HEK293 (cell line): ENCODE data around the gene MSH5.

Source experiments
- CTCF ChIA-PET: fragments of 350-600 bp; formaldehyde crosslinking; extraction: SDS; loops from one replicate; lab custom pipeline; 2021; ENCODE audit warnings: antibody characterized with exemption; lab: Yijun Ruan, JAX
- POLR2A ChIA-PET: fragments of 300-600 bp; formaldehyde crosslinking; extraction: SDS; loops from one replicate; lab custom pipeline; 2020; ENCODE audit warnings: antibody characterized with exemption, inconsistent platforms; lab: Yijun Ruan, JAX
- H3K27ac ChIP-seq: fragments of 200-500 bp; sonication (Bioruptor generic); 2 replicates; pipeline ENCODE4 v1.5.1; 2014; ENCODE audit warnings: low read depth, low read length, control low read depth, inconsistent platforms; ENCODE audit errors: extremely low read depth
- H3K36me3 ChIP-seq, 2 experiments: fragments of 200-500 bp in 1 of 2; sonication (Bioruptor generic) in 1 of 2; 1 replicate in 1 of 2; 2 replicates in 1 of 2; pipeline ENCODE4 v1.5.1; 2014 to 2017; ENCODE audit warnings: inconsistent platforms in 2 of 2, low read length in 2 of 2; ENCODE audit not compliant: control insufficient read depth in 2 of 2, insufficient read depth in 1 of 2
- H3K4me1 ChIP-seq: fragments of 200-500 bp; sonication (Bioruptor generic); 2 replicates; pipeline ENCODE4 v1.5.1; 2014; ENCODE audit warnings: mild to moderate bottlenecking, low read length, inconsistent platforms; ENCODE audit not compliant: control insufficient read depth, insufficient read depth
- H3K4me3 ChIP-seq: 2 replicates; pipeline ENCODE4 v1.5.1; 2011; ENCODE audit warnings: low read depth, mild to moderate bottlenecking, control low read depth, low read length, moderate library complexity
- H3K9me3 ChIP-seq: fragments of 200-500 bp; sonication (Bioruptor generic); 2 replicates; pipeline ENCODE4 v1.5.1; 2014; ENCODE audit warnings: low read depth, low read length, inconsistent platforms; ENCODE audit not compliant: control insufficient read depth, insufficient read depth
- KLF1 ChIP-seq: fragments of 450-650 bp; formaldehyde crosslinking; IDR thresholded peaks from 2 replicates; pipeline ENCODE4 v1.5.1; 2016; ENCODE audit warnings: missing biosample characterization, missing genetic modification characterization
- SP2 ChIP-seq: fragments of 450-650 bp; formaldehyde crosslinking; IDR thresholded peaks from 2 replicates; pipeline ENCODE4 v1.5.1; 2016; ENCODE audit warnings: missing biosample characterization, missing genetic modification characterization
- ZNF10 ChIP-seq: fragments of 450-650 bp; formaldehyde crosslinking; IDR thresholded peaks from 2 replicates; pipeline ENCODE4 v1.5.1; 2017; ENCODE audit warnings: missing biosample characterization, missing genetic modification characterization
- ZNF174 ChIP-seq: fragments of 450-650 bp; formaldehyde crosslinking; IDR thresholded peaks from 2 replicates; pipeline ENCODE4 v1.5.0; 2017; ENCODE audit warnings: missing biosample characterization, mild to moderate bottlenecking, missing genetic modification characterization
- ZNF211 ChIP-seq: fragments of 450-650 bp; formaldehyde crosslinking; IDR thresholded peaks from 2 replicates; pipeline ENCODE4 v1.5.1; 2016; ENCODE audit warnings: low read depth, missing biosample characterization, missing genetic modification characterization
- ZNF223 ChIP-seq: fragments of 450-650 bp; formaldehyde crosslinking; IDR thresholded peaks from 2 replicates; pipeline ENCODE4 v1.5.1; 2016; ENCODE audit warnings: missing biosample characterization, missing genetic modification characterization
- ZNF341 ChIP-seq: fragments of 450-650 bp; formaldehyde crosslinking; IDR thresholded peaks from 2 replicates; pipeline ENCODE4; 2016; ENCODE audit warnings: low read depth, missing biosample characterization, missing genetic modification characterization
- ZNF37A ChIP-seq: fragments of 450-650 bp; IDR thresholded peaks from 2 replicates; pipeline ENCODE4 v1.5.1; 2018; ENCODE audit warnings: missing biosample characterization, missing genetic modification characterization
- ZNF488 ChIP-seq: fragments of 450-650 bp; formaldehyde crosslinking; IDR thresholded peaks from 2 replicates; pipeline ENCODE4 v1.5.1; 2016; ENCODE audit warnings: missing biosample characterization, missing genetic modification characterization
- TF ChIP-seq, protein P1 (sequence below): fragments of 450-650 bp; formaldehyde crosslinking; IDR thresholded peaks from 2 replicates; pipeline ENCODE4 v1.5.1; 2016; ENCODE audit warnings: missing biosample characterization, missing genetic modification characterization, borderline replicate concordance
- TF ChIP-seq, protein P2 (sequence below): fragments of 450-650 bp; formaldehyde crosslinking; IDR thresholded peaks from 2 replicates; pipeline ENCODE4 v1.5.1; 2016; ENCODE audit warnings: missing biosample characterization, missing genetic modification characterization, low read depth
- TF ChIP-seq, protein P3 (sequence below): fragments of 450-650 bp; formaldehyde crosslinking; IDR thresholded peaks from 2 replicates; pipeline ENCODE4 v1.5.1; 2016; ENCODE audit warnings: missing biosample characterization, missing genetic modification characterization

The MSH5 gene

DNA sequence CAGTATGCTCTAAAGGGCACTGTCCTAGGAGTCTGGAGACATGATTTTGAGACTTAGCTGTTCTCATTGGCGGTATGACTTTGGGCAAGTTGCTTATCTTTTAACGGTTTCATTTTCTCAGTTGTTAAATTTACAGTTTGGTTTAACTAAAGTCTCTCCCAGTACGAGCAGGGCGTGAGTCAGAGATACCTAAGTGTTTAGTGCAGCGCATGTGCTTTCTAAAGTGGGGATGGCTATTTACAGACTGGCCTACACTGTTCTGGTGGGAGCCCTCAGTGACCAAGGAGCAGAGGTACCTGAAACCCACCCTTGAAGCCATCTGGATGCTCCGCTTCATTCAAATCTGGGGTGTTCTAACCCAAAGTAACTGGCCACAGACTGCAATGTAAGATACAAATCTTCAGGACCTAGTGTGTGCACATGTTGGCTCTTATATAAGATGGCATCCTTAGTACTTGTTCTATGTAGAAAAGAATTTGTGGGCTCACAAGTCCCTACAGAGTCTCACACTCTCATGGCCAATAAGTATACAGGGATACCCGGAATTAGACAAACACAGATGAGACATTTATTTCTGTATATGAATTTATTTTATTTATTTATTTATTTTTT is 10.7 kb downstream of the MSH5 start:
- Histone ChIP-seq H3K4me3 (no peak overlapping the region), H3K27ac (no peak overlapping the region), H3K9me3 (no peaks in the 10 kb centered on the region), H3K4me1 (no peaks in the 10 kb centered on the region), H3K36me3 (peaks cover 3 to 31% of the 10 kb centered on the region in 2 experiments; a peak in 2 of 3 replicates)
- TF ChIP-seq SP2 (tag by site-specific recombination) (no peak), KLF1 (no peak), ZNF10 (tag by site-specific recombination) (no peak), ZNF341 (tag by site-specific recombination) (no peak)
- TF ChIP-seq, protein P1, sequence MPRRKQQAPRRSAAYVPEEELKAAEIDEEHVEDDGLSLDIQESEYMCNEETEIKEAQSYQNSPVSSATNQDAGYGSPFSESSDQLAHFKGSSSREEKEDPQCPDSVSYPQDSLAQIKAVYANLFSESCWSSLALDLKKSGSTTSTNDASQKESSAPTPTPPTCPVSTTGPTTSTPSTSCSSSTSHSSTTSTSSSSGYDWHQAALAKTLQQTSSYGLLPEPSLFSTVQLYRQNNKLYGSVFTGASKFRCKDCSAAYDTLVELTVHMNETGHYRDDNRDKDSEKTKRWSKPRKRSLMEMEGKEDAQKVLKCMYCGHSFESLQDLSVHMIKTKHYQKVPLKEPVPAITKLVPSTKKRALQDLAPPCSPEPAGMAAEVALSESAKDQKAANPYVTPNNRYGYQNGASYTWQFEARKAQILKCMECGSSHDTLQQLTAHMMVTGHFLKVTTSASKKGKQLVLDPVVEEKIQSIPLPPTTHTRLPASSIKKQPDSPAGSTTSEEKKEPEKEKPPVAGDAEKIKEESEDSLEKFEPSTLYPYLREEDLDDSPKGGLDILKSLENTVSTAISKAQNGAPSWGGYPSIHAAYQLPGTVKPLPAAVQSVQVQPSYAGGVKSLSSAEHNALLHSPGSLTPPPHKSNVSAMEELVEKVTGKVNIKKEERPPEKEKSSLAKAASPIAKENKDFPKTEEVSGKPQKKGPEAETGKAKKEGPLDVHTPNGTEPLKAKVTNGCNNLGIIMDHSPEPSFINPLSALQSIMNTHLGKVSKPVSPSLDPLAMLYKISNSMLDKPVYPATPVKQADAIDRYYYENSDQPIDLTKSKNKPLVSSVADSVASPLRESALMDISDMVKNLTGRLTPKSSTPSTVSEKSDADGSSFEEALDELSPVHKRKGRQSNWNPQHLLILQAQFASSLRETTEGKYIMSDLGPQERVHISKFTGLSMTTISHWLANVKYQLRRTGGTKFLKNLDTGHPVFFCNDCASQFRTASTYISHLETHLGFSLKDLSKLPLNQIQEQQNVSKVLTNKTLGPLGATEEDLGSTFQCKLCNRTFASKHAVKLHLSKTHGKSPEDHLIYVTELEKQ, result no peak
- TF ChIP-seq, protein P2, sequence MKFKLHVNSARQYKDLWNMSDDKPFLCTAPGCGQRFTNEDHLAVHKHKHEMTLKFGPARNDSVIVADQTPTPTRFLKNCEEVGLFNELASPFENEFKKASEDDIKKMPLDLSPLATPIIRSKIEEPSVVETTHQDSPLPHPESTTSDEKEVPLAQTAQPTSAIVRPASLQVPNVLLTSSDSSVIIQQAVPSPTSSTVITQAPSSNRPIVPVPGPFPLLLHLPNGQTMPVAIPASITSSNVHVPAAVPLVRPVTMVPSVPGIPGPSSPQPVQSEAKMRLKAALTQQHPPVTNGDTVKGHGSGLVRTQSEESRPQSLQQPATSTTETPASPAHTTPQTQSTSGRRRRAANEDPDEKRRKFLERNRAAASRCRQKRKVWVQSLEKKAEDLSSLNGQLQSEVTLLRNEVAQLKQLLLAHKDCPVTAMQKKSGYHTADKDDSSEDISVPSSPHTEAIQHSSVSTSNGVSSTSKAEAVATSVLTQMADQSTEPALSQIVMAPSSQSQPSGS (tag by site-specific recombination), result no peak
- ChIA-PET CTCF (interaction anchor here (0.9 to 2.6 kb wide), 3 partner anchors 10 to 21 kb away, joined by 5 to 11 read pairs (median 9); partner anchors contain the start of genes DDAH2 and MSH5), POLR2A (interaction anchor here (1.3 to 7.4 kb wide), 3 partner anchors 11 to 21 kb away, joined by 3 to 43 read pairs (median 6); partner anchors contain the start of gene MSH5)

DNA sequence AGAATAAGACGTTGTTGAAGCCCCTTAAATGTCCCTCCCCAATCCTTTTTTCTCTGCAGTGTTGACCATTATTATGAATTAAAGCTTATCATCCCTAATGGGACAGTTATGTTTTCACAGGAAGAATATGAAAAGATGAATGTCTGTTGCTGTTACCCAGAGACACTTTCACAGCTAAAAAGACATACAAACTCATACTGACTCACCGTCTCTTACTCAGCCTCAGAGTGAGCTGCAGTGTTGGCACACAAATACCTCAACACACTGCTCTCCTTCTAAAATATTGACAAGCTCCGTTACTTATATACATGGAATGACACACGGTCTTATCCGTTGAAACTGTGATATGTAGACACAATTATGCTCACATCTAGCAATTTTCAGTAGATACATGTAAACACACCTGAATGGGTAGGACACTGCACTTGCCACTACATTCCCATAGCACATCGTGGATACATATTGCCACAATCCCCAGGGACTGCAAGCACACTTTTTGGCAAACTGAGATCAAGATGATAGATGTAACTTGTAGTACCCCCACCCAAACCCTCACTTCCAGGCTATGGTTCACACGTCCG is 13.0 kb downstream of the MSH5 start:
- Histone ChIP-seq H3K27ac (no peak overlapping the region), H3K36me3 (peaks cover 0 to 21% of the 10 kb centered on the region in 2 experiments; a peak in 2 of 3 replicates), H3K9me3 (no peaks in the 10 kb centered on the region)
- ChIA-PET POLR2A (interaction anchor here (0.5 to 7.4 kb wide), 12 partner anchors 9 to 87 kb away, joined by 3 to 43 read pairs (median 4); partner anchors contain the start of genes HSPA1B and MSH5), CTCF (interaction anchor here (0.6 to 2.3 kb wide), 7 partner anchors 13 to 1371 kb away, joined by 3 to 13 read pairs (median 3); partner anchors contain the start of gene DDAH2)
- TF ChIP-seq, protein P3, sequence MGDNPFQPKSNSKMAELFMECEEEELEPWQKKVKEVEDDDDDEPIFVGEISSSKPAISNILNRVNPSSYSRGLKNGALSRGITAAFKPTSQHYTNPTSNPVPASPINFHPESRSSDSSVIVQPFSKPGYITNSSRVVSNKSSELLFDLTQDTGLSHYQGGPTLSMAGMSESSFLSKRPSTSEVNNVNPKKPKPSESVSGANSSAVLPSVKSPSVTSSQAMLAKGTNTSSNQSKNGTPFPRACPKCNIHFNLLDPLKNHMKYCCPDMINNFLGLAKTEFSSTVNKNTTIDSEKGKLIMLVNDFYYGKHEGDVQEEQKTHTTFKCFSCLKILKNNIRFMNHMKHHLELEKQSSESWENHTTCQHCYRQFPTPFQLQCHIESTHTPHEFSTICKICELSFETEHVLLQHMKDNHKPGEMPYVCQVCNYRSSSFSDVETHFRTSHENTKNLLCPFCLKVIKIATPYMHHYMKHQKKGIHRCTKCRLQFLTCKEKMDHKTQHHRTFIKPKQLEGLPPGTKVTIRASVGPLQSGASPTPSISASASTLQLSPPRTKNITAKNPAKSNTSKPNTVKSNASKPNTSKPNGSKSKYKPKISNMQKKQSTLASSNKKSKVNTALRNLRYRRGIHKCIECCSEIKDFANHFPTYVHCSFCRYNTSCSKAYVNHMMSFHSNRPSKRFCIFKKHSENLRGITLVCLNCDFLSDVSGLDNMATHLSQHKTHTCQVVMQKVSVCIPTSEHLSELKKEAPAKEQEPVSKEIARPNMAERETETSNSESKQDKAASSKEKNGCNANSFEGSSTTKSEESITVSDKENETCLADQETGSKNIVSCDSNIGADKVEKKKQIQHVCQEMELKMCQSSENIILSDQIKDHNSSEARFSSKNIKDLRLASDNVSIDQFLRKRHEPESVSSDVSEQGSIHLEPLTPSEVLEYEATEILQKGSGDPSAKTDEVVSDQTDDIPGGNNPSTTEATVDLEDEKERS, result no peak
- no peak for TF ChIP-seq ZNF211 (tag by site-specific recombination)
- no peak for TF ChIP-seq ZNF37A (tag by site-specific recombination)
- TF ChIP-seq ZNF223 (tag by site-specific recombination), result no peak
- no peak for TF ChIP-seq ZNF174 (tag by site-specific recombination)
- TF ChIP-seq ZNF488 (tag by site-specific recombination), result no peak
- TF ChIP-seq, all 188 proteins: peak for 0
- Histone ChIP-seq H3K4me1 (no peaks in the 10 kb centered on the region), H3K4me3 (no peak overlapping the region)
